RWPE2 (cell line): Measurements from ENCODE around the gene STK32A.

ENCODE experiments used
- ATAC-seq: fragments of 200-7000 bp; cut with Tn5 transposase; 3 replicates; pipeline ENCODE4 v1.9.1; 2021; ENCODE audit warnings: low read depth
- DNase-seq: peaks from one replicate; pipeline ENCODE4 v3.0.0-alpha.2; 2020; ENCODE audit warnings: low spot score
- H3K27ac ChIP-seq: fragments of 450-650 bp; 2 replicates; pipeline ENCODE4 v1.5.1; 2017; ENCODE audit warnings: mild to moderate bottlenecking; ENCODE audit not compliant: poor library complexity, severe bottlenecking
- H3K27me3 ChIP-seq: fragments of 250-450 bp; sonication (Bioruptor Pico); 2 replicates; pipeline ENCODE4 v1.5.1; 2021; ENCODE audit warnings: mild to moderate bottlenecking, moderate library complexity; ENCODE audit not compliant: insufficient read depth, poor library complexity, severe bottlenecking
- H3K36me3 ChIP-seq: fragments of 250-450 bp; sonication (Bioruptor Pico); 2 replicates; pipeline ENCODE4 v1.5.1; 2020; ENCODE audit warnings: low read depth, mild to moderate bottlenecking, moderate library complexity
- H3K4me1 ChIP-seq: fragments of 250-450 bp; sonication (Bioruptor Pico); 2 replicates; pipeline ENCODE4 v1.5.1; 2021; ENCODE audit warnings: mild to moderate bottlenecking, moderate library complexity; ENCODE audit not compliant: insufficient read depth, poor library complexity, severe bottlenecking
- H3K4me3 ChIP-seq: fragments of 250-450 bp; sonication (Bioruptor Pico); 2 replicates; pipeline ENCODE4 v1.5.1; 2021; ENCODE audit warnings: mild to moderate bottlenecking, moderate library complexity; ENCODE audit not compliant: severe bottlenecking
- H3K9me3 ChIP-seq: fragments of 250-450 bp; sonication (Bioruptor Pico); 2 replicates; pipeline ENCODE4 v1.5.1; 2021; ENCODE audit warnings: mild to moderate bottlenecking, moderate library complexity; ENCODE audit not compliant: severe bottlenecking
- CTCF ChIP-seq: fragments of 450-650 bp; IDR thresholded peaks from one replicate; pipeline ENCODE4 v1.5.1; 2017; ENCODE audit warnings: mild to moderate bottlenecking, moderate library complexity; ENCODE audit not compliant: poor library complexity, severe bottlenecking

Gene STK32A

GRCh38 chr5:147382776-147383175 lies 147.9 kb downstream of the STK32A start:
- Histone ChIP-seq H3K36me3 (no peaks in the 10 kb centered on the region), H3K4me3 (no peak overlapping the region), H3K27ac (no peak overlapping the region), H3K9me3 (no peaks in the 10 kb centered on the region), H3K27me3 (no peaks in the 10 kb centered on the region), H3K4me1 (no peaks in the 10 kb centered on the region)
- no peak for TF ChIP-seq CTCF
- DNase-seq: no peak
- ATAC-seq: no peak

- Histone ChIP-seq H3K27me3 (no peaks in the 10 kb centered on the region), H3K36me3 (no peaks in the 10 kb centered on the region), H3K4me3 (no peak overlapping the region), H3K4me1 (no peaks in the 10 kb centered on the region), H3K27ac (no peak overlapping the region), H3K9me3 (no peaks in the 10 kb centered on the region)
- DNase-seq (no peak), ATAC-seq (no peak)
- TF ChIP-seq CTCF: no peak
Observed at GRCh38 chr5:147384346-147385193, 149.7 kb downstream of the STK32A start.

DNA sequence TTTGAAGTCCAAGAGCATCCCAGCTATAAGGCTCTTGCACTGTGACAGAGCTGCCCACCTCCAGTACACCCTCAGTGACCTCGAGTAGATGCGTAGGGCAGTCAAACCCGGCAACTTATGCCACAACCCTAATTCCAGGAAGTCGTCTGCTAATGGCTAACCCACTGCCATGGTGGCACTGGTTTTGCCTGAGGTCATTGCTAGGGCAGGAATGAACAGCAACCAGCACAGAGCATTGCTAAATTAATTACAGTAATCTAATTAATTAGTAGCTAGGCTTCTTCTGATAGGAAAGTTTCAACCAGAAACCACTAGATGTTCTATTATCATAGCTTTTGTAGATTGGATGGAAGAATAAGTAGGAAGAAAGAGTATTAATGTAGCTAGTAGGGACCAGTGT lies 152.3 kb downstream of the STK32A start:
- Histone ChIP-seq H3K4me1 (no peaks in the 10 kb centered on the region), H3K27me3 (no peaks in the 10 kb centered on the region), H3K4me3 (no peak overlapping the region), H3K27ac (no peak overlapping the region), H3K9me3 (no peaks in the 10 kb centered on the region), H3K36me3 (no peaks in the 10 kb centered on the region)
- no peak for DNase-seq
- no peak for ATAC-seq
- TF ChIP-seq CTCF: no peak

GRCh38 chr5:147388184-147389108 lies 153.6 kb downstream of the STK32A start:
- no peaks in the 10 kb centered on the region for H3K9me3 ChIP-seq
- ATAC-seq (peak; percentile 35; the same call in 2 of the 3 replicates), DNase-seq (no peak)
- H3K27me3 ChIP-seq: no peaks in the 10 kb centered on the region
- no peaks in the 10 kb centered on the region for H3K4me1 ChIP-seq
- H3K27ac ChIP-seq: no peak overlapping the region
- H3K4me3 ChIP-seq: no peak overlapping the region
- TF ChIP-seq CTCF: no peak
- H3K36me3 ChIP-seq: no peaks in the 10 kb centered on the region
